HG03460 (cell line): ENCODE measurements around the gene FHOD3.
"Not testable (repeated sequence)": the region's sequence is repeated elsewhere in the genome, so short reads cannot be mapped to it uniquely, and the experiment has no call there.

ENCODE experiments used
- ATAC-seq: cut with Tn5 transposase; IDR thresholded peaks from one replicate; pipeline ENCODE4 v1.9.1; 2021; ENCODE audit not compliant: unreplicated experiment

FHOD3 gene

GRCh38 chr18:36348331-36348730 lies 50.8 kb downstream of the FHOD3 start:
- no peak for ATAC-seq

GRCh38 chr18:36348971-36349417 lies 51.5 kb downstream of the FHOD3 start:
- ATAC-seq, result no peak

- ATAC-seq, result no peak
These were observed 52.0 kb downstream of the FHOD3 start for GRCh38 chr18:36349552-36349951.

- no peak for ATAC-seq
These were observed 52.7 kb downstream of the FHOD3 start for GRCh38 chr18:36350251-36350651.

- no peak for ATAC-seq
These were observed 53.4 kb downstream of the FHOD3 start for GRCh38 chr18:36350839-36351469.

- ATAC-seq, result no peak
These were observed 54.9 kb downstream of the FHOD3 start for GRCh38 chr18:36352384-36352783.

GRCh38 chr18:36354989-36355388 lies 57.5 kb downstream of the FHOD3 start:
- no peak for ATAC-seq

GRCh38 chr18:36355511-36355910 lies 58.0 kb downstream of the FHOD3 start:
- ATAC-seq, result no peak

GRCh38 chr18:36356741-36357140 lies 59.2 kb downstream of the FHOD3 start:
- ATAC-seq, result not testable (repeated sequence)

- ATAC-seq, result no peak
These were observed 60.6 kb downstream of the FHOD3 start for GRCh38 chr18:36358141-36358540.

- ATAC-seq, result no peak
These were observed 62.9 kb downstream of the FHOD3 start for GRCh38 chr18:36360256-36360909.

- no peak for ATAC-seq
These were observed 67.6 kb downstream of the FHOD3 start for GRCh38 chr18:36364911-36365624.

GRCh38 chr18:36365836-36366775 lies 68.6 kb downstream of the FHOD3 start:
- no peak for ATAC-seq

- ATAC-seq, result no peak
These were observed 69.7 kb downstream of the FHOD3 start for GRCh38 chr18:36366994-36367839.

- ATAC-seq, result no peak
These were observed 71.4 kb downstream of the FHOD3 start for GRCh38 chr18:36368889-36369288.

- ATAC-seq, result no peak
These were observed 75.4 kb downstream of the FHOD3 start for GRCh38 chr18:36372903-36373311.

GRCh38 chr18:36374262-36374661 lies 76.7 kb downstream of the FHOD3 start:
- no peak for ATAC-seq

- ATAC-seq, result no peak
These were observed 77.6 kb downstream of the FHOD3 start for GRCh38 chr18:36375118-36375517.

- ATAC-seq, result no peak
These were observed 78.8 kb downstream of the FHOD3 start for GRCh38 chr18:36376361-36376760.

GRCh38 chr18:36377626-36378025 lies 80.1 kb downstream of the FHOD3 start:
- no peak for ATAC-seq
